ENCODE data around the gene MBLAC1.

MBLAC1 gene

DNA sequence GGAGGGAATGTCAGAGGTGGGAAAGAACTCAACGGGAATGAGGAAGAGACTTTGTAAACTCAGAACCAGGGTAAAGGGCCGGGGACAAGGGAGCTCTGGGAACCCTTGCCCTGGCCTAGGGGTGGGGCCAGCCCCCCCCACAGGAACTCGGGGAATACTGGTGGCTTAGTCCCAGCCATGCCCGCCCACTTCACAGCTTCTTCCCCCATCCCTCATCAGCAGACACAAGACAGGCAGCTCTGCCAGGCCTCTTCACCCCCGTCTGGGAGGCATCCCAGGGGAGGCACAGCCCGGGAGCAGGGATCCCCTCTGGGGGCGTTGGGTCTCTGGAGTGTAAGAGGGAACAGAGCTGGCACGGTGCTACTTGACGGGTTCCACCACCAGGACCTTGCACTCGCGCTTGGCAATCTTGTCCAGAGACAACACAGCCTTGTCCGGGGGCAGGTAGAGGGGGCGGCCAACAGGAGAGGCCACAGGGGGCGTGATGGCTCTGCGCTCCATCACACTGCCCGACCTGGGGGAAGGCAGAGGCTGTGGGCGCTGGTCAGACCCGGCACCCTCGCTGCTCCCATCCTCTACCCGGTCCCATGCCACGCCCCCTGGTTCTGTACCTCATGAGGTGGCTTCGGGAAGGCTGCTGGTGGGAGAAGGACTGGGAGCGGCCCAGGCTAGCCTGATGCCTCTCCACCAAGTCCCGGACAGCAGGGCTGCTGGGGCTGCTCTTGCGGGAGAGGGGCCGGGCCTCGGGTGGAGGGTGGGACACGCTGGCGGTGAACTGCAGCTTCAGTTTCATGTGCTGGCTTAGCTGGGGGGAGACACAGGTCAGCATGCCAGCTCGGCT, 28.1 kb downstream of the MBLAC1 start:
- peak; percentile 25 for DNase-seq

GRCh38 chr7:100155553-100156317, 29.0 kb downstream of the MBLAC1 start:
- DNase-seq = peak; percentile 16

DNA sequence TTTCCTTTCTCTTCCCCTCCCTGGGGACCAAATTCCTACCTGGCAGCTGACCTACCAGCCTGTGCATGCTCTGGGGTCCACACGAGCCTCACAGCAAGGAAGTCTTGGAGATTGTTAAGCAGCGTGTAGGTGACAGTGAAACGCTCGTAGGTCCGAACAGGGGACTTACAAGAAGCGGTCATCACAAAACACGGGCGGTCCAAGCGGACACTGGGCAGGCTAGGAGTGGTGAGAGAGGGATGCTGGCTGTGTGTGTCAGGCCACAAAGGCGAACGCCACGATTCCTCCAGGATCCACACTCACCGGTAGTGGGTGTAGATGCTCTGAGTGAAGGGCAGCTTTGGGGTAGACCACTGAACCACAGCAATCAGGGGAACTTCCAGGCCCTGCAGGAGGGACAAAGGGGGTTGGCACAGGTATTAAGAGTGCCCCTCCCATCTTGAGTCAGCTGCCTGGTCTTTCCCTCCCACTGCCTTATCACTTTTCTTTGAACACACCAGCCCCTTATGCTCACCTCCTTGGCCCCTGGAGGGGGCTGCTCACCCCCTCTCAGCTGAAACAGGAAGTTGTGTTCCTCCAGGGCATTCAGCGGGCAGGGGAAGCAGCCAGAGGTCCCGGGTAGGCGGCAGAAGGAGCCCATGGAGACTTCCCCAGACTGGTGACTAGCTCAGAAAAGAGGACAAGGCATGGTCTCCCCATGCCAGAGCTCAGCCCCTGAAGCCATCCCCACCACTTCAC, 29.7 kb downstream of the MBLAC1 start:
- DNase-seq = peak; percentile 23

DNA sequence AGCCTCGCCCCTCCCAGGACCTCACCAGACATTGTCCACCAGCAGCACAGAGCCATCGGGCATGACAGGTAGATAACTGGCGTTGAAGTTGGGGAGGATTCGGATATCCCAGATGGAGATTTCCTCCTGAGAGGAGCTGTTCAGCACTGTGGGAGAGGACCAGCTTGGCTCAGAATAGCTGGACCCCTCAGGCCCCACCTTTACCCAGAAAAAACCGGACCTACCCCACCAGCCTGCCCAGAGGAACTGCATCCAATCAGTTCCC, 30.2 kb downstream of the MBLAC1 start:
- DNase-seq = no peak

DNA sequence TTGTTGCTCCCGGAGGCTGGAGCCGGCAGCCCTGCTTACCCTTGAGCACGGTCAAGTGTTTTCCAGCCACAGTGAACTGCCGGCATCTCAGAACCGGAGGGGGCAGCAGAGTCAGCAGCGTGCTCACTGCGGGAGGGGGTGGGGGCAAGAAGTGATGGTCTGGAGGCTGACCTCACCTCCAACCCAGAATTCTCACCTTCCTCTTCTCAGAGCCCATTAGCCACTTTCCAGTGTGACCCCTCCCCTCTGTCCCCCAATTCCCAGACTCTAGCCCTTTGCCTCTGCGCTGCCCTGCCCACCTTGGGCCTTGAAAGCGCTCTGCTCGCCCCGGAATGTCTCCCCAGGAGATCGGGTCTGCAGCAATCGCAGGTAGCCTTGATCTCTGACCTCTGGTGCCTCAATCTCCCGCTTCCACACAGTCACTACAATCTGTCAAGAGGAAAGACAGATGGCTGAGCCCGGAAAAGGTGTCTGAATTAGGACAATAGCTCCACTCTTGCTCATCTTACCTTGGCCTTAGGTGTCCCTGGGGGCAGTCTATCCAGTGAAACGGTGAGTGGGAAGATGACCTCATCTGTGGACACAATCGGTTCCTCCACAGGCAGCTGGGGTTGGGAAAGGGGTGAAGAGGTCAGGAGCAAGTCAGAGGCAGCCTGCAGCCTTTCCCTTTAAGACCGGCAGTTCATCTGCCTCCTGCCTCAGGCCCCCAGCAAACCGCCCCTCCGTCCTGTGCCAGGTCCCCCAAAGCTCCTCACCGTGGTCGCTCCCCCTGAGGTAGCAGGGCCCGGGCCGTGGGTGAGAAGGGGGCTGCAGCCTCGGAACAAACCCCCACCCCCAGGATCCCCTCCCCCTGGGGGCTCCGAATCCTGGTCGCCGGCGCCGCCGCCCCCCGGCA, 30.8 kb downstream of the MBLAC1 start:
- peak; percentile 37 for DNase-seq

DNA sequence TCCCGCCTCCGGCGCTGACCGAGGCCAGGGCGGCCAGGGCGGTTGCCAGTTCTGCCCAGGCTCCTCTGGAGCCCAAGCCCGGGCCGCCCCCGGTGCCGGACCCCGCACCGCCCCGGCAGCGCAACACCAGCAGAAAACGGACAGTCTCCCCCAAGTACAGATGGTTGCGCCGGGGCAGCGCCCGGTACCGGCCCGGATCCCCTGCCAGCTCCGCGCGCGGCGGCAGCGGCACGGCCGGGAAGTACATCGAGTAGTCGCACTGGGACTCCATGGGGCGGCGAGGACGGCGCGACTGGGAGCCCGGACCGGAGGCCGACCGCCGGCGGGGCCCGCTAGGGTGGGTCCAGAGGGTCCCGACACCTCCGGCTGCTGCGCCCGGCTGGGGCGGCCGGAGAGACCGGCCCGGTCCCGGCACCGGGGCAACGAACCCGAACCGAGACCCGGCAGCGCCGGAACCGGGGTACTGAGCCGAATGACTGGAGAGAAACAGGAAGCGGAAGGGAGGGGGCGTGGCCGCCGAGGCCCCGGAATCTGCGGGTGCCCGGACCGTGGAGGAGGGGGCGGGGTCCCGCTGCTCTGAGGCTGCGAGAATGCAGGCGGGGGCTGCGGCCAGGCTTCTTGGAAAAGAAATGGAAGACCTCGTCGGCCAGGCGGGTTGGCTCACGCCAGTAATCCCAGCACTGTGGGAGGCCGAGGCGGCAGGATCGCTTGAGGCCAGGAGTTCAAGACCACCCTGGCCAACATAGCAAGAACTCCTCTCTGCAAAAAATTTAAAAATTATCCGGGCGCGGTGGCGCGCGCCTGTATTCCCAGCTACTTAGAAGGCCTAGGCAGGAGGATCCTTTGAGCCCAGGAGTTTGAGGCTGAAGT, 31.7 kb downstream of the MBLAC1 start, which contains the start of gene TRAPPC14:
Gene TRAPPC14, minus strand, starts transcription at position 495 of the 870 bp plus-strand sequence. Its CDS starts 224 bp downstream, at position 271.
- peak; percentile 94 for DNase-seq

- DNase-seq = peak; percentile 22
These were observed 32.4 kb downstream of the MBLAC1 start for GRCh38 chr7:100159099-100159623.

GRCh38 chr7:100160067-100160466, 33.3 kb downstream of the MBLAC1 start:
- peak; percentile 24 for DNase-seq

DNA sequence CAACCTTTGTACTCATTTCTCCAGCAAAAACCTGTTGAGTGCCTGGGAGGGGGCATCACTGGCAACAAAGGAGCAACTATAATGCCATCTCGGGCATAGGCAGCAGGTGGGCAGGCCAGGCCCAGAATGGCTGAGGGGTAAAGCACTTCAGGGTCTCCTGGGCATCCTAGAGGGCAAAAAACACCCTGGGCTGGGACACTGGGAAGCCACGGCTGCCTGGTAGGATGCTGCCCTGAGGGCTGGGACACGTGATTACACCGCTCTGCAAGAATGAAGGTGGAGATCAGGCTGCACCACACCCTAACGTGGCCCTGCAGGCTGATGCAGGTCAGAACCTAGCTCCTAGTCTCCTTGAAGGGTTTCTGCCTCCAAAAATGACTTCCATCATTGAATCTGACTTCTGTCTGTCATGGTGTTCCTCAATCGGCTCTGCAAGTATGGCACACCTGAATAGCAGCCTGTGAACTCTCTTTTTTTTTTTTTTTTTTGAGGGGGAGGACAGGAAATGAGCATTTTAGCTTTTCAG, 36.3 kb downstream of the MBLAC1 start:
- peak; percentile 18 for DNase-seq

DNA sequence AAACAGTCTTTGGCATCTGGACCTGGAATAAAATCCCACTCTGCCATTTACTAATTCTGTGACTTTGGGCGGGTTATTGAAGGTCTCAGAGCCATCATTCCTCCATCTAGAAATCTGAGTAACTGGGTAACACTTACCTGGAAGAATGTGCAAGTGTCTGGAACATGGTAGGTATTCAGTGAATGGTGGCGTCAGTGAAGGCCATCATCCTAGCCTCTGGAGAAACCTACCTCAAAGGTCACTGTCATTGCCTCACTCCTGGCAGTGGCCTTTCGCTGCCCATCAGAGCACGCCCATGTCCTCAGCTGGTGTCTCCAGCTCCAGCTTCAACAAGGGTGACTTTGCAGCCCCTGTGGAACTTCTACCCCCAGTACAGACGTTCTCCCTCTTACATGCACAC, 37.1 kb downstream of the MBLAC1 start:
- DNase-seq = peak; percentile 6

DNA sequence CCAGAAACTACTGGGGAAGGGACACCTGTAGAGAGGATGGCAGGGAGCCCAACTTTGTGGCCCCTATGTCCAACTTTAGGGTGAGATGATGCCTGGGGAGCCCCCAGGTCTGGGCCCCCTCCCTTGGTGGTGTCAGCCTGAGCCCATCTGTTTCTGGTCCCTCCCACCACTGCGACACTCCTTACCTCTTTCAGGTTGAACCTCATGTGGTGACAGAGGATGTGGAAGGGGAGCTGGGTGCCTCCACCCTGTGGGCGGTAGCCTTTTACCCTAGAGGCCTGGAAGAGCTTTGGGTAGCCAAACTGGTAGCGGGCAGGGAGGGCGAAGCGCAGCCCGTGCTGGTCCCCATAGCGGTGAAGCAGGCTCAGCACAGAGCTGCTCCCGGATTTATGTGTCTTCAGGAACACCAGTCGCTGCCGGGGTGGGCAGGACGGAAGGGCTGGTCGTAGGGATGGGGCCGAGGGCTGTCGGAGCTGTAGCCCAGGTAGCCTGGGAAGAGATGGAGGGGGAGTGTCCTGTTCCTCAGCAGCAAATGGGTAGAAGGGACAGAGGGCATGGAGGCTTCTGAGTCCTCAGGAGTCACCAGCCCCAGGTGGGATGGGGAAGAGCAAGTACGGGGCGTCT, 39.7 kb downstream of the MBLAC1 start:
- DNase-seq = no peak

DNA sequence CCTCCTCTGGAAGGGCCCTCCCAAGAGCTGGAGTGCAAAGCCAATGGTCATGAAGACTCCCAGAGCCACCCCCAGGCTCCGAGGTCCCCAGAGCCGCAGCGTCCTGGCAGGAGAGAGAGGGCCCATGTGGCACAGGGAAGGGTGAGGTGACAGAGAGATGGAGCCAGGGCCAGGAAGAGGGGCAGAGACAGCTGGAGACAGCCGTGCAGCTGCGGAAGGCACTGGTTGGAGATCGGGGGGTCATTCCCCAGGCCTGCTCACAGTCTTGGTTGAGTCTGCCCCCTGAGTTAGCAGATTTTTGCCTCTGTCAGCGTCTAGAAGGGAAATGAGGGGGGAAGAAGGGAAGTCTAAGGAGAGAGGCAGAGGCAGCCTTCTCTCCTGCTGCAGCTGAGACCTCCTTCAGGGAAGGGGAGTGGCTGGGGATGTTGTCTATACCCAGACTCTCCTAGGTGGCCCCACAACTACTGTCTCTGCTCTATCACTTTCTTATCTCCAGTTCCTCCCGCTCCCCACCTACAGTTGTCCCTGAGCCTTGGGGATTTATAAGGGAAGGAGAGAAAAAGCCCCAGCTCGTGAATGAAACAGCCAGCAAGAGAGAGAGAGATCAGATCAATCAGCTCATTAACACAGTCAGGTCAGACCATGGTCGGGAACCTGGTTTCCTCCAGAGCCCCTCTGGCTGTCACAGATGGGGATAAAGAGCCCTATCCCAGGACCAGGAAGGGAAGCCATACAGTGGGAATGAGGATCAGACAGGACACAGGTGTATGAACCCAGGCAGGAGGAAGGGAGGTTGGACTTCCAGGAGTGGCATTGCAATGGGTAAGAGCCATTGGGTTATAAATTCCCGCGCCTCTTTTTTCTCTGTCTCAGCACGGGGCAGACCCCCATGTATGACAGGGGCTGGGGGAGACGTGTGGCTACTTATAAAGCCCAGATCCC, 40.5 kb downstream of the MBLAC1 start:
- no peak for DNase-seq

- no peak for DNase-seq
These were observed 41.2 kb downstream of the MBLAC1 start for GRCh38 chr7:100167912-100168323.

DNA sequence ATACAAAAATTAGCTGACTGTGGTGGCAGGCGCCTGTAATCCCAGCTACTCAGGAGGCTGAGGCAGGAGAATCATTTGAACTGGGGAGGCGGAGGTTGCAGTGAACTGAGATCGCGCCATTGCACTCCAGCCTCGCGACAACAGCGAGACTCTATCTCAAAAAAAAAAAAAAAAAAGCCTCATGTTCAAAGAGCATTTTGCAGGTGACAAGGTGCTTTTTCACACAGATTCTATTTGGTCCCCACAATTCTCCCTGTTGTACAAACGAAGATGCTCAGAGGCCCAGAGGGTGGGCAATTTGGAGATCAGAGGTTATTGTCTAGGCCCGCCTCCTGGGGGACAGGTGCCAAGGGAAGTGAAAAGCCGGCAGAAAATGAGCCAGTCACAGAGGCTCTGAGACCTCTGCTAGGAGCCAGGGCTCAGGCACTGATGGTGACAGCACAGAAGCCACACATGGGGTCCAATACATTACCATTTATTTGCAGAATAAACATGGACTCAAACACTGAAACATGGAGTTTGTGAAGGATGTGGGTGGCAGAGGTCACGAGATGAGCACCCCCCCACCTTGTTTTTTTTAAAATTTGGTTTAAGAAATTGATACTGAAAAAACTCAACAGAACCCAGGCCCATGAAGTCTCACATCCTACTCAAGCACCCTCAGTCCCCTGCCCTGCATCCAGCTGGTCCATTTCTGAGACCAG, 42.5 kb downstream of the MBLAC1 start:
- no peak for DNase-seq

GRCh38 chr7:100170101-100170897, 43.5 kb downstream of the MBLAC1 start:
- no peak for DNase-seq

- no peak for DNase-seq
These were observed 44.4 kb downstream of the MBLAC1 start for GRCh38 chr7:100171087-100171681.

DNA sequence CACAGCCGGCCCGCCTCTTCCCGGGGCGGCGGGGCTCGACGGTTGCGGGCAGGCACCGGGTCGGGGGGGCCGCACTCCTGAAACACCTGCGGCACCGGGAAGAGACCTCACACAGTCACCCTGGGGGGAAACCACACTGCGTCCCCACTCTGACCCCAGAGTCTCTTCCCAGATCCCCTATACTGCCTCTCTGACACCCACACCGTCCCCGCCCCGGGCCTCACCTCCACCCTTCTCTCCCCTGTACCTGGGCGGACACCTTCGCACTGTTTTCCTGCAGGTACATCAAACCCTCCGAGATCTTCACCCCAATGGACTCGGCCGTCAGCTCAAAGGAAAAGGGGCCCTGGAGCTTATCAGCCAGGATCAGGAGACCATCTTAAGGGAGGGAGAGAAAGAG, 45.1 kb downstream of the MBLAC1 start:
- DNase-seq = no peak

Measured in left hindlimb (tissue), 1 donor.